Hepatocyte (in vitro differentiated cells): ENCODE results near the gene SEC23B. TPM values are rescaled to one million over a fixed set of nuclear protein-coding genes. Genes with fewer than 3 reads are reported as not detected.

Experiments used
- DNase-seq: peaks from one replicate; pipeline ENCODE4 v3.0.0-alpha.2; 2016; ENCODE audit warnings: low spot score
- H2AFZ ChIP-seq: fragments of 200-600 bp; sonication (generic); 2 replicates; pipeline ENCODE4 v1.6.0; 2016; ENCODE audit warnings: antibody characterized with exemption, mild to moderate bottlenecking
- H3K27ac ChIP-seq: fragments of 200-600 bp; sonication (generic); 2 replicates; pipeline ENCODE4 v1.5.1; 2016; ENCODE audit warnings: mild to moderate bottlenecking
- H3K27me3 ChIP-seq: fragments of 200-600 bp; sonication (generic); 2 replicates; pipeline ENCODE4 v1.6.1; 2016
- H3K36me3 ChIP-seq: fragments of 200-600 bp; sonication (generic); replicated peaks from 2 replicates; pipeline ENCODE4 v1.5.1; 2016; ENCODE audit warnings: low read depth; ENCODE audit not compliant: insufficient read depth
- H3K4me1 ChIP-seq: fragments of 200-600 bp; sonication (generic); 2 replicates; pipeline ENCODE4 v1.5.1; 2016; ENCODE audit warnings: mild to moderate bottlenecking, moderate library complexity; ENCODE audit not compliant: insufficient read depth
- H3K4me2 ChIP-seq: fragments of 200-600 bp; sonication (generic); 2 replicates; pipeline ENCODE4 v1.6.0; 2016
- H3K4me3 ChIP-seq: fragments of 200-600 bp; sonication (generic); 2 replicates; pipeline ENCODE4 v1.5.1; 2016; ENCODE audit warnings: mild to moderate bottlenecking
- H3K79me2 ChIP-seq: fragments of 200-600 bp; sonication (generic); 2 replicates; pipeline ENCODE4 v1.6.0; 2017; ENCODE audit warnings: mild to moderate bottlenecking
- H3K9me2 ChIP-seq: fragments of 200-600 bp; sonication (generic); replicated peaks from 2 replicates; pipeline ENCODE4 v1.6.0; 2017; ENCODE audit warnings: mild to moderate bottlenecking; ENCODE audit not compliant: insufficient read depth
- H3K9me3 ChIP-seq: fragments of 200-600 bp; sonication (generic); 2 replicates; pipeline ENCODE4 v1.5.1; 2016; ENCODE audit warnings: low read depth, mild to moderate bottlenecking
- H4K20me1 ChIP-seq: fragments of 200-600 bp; sonication (generic); 2 replicates; pipeline ENCODE4 v1.6.0; 2016; ENCODE audit warnings: mild to moderate bottlenecking; ENCODE audit not compliant: insufficient read depth, poor library complexity, severe bottlenecking
- CTCF ChIP-seq: fragments of 200-600 bp; sonication (generic); IDR thresholded peaks from 2 replicates; pipeline ENCODE4 v1.5.1; 2016; ENCODE audit warnings: antibody characterized with exemption, mild to moderate bottlenecking; ENCODE audit not compliant: poor library complexity
- EZH2 ChIP-seq: fragments of 200-600 bp; sonication (generic); IDR thresholded peaks from 2 replicates; pipeline ENCODE4 v1.6.1; 2016; ENCODE audit warnings: antibody characterized with exemption, mild to moderate bottlenecking, borderline replicate concordance
- EZH2phosphoT487 ChIP-seq: fragments of 200-600 bp; sonication (generic); IDR thresholded peaks from one replicate; pipeline ENCODE4 v1.6.1; 2018; ENCODE audit warnings: antibody characterized with exemption, mild to moderate bottlenecking, low read depth, moderate library complexity; ENCODE audit not compliant: unreplicated experiment, severe bottlenecking
- WGBS: methylation state at CpG from one replicate; pipeline ENCODE4 v1.1.6; 2016; ENCODE audit warnings: low lambda C conversion rate; ENCODE audit errors: missing lambda C conversion rate; 5-methylcytosine and 5-hydroxymethylcytosine counted together
- polyA plus RNA-seq: library from polyadenylated mRNA; unstranded; fragments of >200 nt; fragmentation: Nextera tagmentation; extraction: Ambion mirVana; gene quantifications from 2 replicates; pipeline ENCODE4 v1.2.1, GENCODE V29; 2016
- total RNA-seq: library from RNA; depleted of rRNA; stranded (reverse); fragments of >200 nt; gene quantifications from 2 replicates; pipeline ENCODE4 v1.2.3, GENCODE V29; 2014

The SEC23B gene
- total and polyA plus RNA-seq, 2 experiments from 2014 or later: 49.9 to 50.4 TPM

- Histone ChIP-seq H3K36me3 (peaks cover 7% of the 10 kb centered on the region), H3K79me2 (no peaks in the 10 kb centered on the region), H2AFZ (no peak overlapping the region), H3K9me3 (no peaks in the 10 kb centered on the region), H3K4me3 (no peak overlapping the region), H3K4me1 (no peaks in the 10 kb centered on the region), H4K20me1 (no peaks in the 10 kb centered on the region), H3K27me3 (no peaks in the 10 kb centered on the region), H3K4me2 (no peak overlapping the region), H3K27ac (no peak overlapping the region), H3K9me2 (no peaks in the 10 kb centered on the region)
- no peak for DNase-seq
- TF ChIP-seq EZH2 (no peak), CTCF (no peak), EZH2phosphoT487 (no peak)
- WGBS: 98% methylated on average over 2 of the region's 2 CpGs
Observed at GRCh38 chr20:18527836-18528235, 20.1 kb downstream of the SEC23B start.

GRCh38 chr20:18529041-18529440 is 21.3 kb downstream of the SEC23B start:
- no peaks in the 10 kb centered on the region for H3K4me1 ChIP-seq
- H3K27ac ChIP-seq: no peak overlapping the region
- H4K20me1 ChIP-seq: no peaks in the 10 kb centered on the region
- no peak overlapping the region for H3K4me3 ChIP-seq
- H3K27me3 ChIP-seq: no peaks in the 10 kb centered on the region
- H2AFZ ChIP-seq: no peak overlapping the region
- DNase-seq: no peak
- no peak overlapping the region for H3K4me2 ChIP-seq
- H3K9me3 ChIP-seq: no peaks in the 10 kb centered on the region
- TF ChIP-seq EZH2phosphoT487: no peak
- no peak for TF ChIP-seq CTCF
- no peaks in the 10 kb centered on the region for H3K9me2 ChIP-seq
- H3K36me3 ChIP-seq: peaks cover 7% of the 10 kb centered on the region
- no peaks in the 10 kb centered on the region for H3K79me2 ChIP-seq

GRCh38 chr20:18532626-18533025 is 24.9 kb downstream of the SEC23B start:
- H2AFZ ChIP-seq: no peak overlapping the region
- peaks cover 7% of the 10 kb centered on the region for H3K36me3 ChIP-seq
- no peaks in the 10 kb centered on the region for H4K20me1 ChIP-seq
- no peak overlapping the region for H3K4me2 ChIP-seq
- no peak overlapping the region for H3K4me3 ChIP-seq
- TF ChIP-seq CTCF (no peak), EZH2 (no peak), EZH2phosphoT487 (no peak)
- no peaks in the 10 kb centered on the region for H3K4me1 ChIP-seq
- 88% methylated on average over 6 of the region's 6 CpGs for WGBS
- H3K27me3 ChIP-seq: no peaks in the 10 kb centered on the region
- no peaks in the 10 kb centered on the region for H3K9me2 ChIP-seq
- no peaks in the 10 kb centered on the region for H3K79me2 ChIP-seq
- no peak for DNase-seq
- H3K9me3 ChIP-seq: no peaks in the 10 kb centered on the region
- H3K27ac ChIP-seq: no peak overlapping the region

GRCh38 chr20:18533491-18533890 is 25.8 kb downstream of the SEC23B start:
- Histone ChIP-seq H3K4me3 (no peak overlapping the region), H3K9me2 (no peaks in the 10 kb centered on the region), H3K4me2 (no peak overlapping the region), H3K27ac (no peak overlapping the region), H3K36me3 (peaks cover 7% of the 10 kb centered on the region), H3K4me1 (no peaks in the 10 kb centered on the region), H2AFZ (no peak overlapping the region), H3K9me3 (no peaks in the 10 kb centered on the region), H3K27me3 (no peaks in the 10 kb centered on the region), H3K79me2 (no peaks in the 10 kb centered on the region), H4K20me1 (no peaks in the 10 kb centered on the region)
- DNase-seq: no peak
- WGBS: 82% methylated on average over 1 of the region's 1 CpG
- TF ChIP-seq EZH2: no peak
- TF ChIP-seq EZH2phosphoT487: no peak
- no peak for TF ChIP-seq CTCF
